HG03439 (cell line): Measurements from ENCODE around the gene MAPK1.
"Not testable (repeated sequence)": the region's sequence is repeated elsewhere in the genome, so short reads cannot be mapped to it uniquely, and the experiment has no call there.

Experiments
- ATAC-seq: cut with Tn5 transposase; IDR thresholded peaks from one replicate; pipeline ENCODE4 v1.9.1; 2021; ENCODE audit warnings: mild to moderate bottlenecking, moderate library complexity; ENCODE audit not compliant: unreplicated experiment

The MAPK1 gene

GRCh38 chr22:21867528-21868266 is at the start of gene MAPK1:
TSS of gene MAPK1 (minus strand) at chr22:21867645. CDS start at chr22:21867440, 205 bp downstream.
- ATAC-seq: peak; percentile 87

DNA sequence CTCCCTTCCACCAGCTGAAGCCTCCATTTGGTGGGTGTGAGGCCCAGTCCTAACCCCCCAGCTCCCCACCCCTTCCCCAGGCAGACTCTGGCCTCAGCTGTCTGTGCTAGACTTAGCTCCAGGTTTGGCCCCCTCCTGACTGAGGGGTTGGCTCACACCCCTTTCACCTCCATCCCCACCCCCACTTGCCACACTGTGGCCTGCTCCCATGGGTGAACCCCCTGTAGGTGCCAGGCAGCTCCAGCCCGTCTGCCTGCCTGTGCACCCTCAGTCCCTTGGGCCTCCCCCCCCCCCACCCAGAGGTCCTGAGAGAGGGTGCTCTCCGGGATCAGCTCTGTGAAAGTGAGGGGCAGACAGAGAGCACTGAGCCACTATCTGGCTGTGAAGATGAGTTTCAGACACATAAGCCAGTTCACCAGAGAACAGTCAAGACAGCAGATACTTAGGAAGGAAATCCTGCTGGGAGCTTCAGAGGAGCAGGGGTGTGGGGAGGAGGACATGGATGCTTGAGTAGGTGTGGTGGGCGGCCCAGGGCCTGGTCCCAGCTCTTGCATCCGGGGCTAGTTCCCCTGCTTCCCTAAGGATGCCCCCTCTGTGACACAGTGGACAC is 49.0 kb upstream of the MAPK1 start:
- ATAC-seq: no peak

DNA sequence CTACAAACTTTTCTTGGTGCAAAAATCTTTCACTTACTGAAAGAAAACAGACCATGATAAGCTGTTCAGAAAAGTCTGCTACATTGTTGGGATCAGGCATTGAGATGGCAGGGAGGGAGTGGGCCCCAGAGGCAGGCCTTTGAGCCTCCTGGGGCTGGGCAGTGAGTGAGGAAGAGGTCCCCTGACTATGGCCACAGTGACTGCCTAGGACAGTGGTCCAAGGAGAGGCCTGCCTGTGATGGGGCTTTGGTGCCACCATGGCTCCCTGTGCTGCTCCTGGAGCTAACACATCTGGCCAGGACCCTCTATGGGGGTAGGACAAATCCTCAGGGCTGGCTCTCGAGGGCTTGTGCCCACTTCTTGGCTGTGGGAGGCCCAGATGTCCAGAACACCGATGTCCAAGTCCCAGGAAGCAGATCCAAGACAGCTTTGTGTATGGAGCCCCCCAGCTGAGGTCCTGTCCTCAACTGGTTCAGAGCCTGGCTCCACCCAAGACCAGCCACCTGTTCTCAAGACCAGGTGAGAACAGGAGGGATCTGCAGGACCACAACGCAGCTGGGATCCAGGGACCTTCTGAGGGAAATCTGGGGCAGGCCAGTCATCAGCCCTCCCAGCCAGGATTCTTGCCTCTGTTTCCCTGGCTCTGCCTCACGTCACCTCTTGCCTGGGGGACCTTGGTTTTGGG is 48.3 kb upstream of the MAPK1 start:
- ATAC-seq: no peak

- ATAC-seq: not testable (repeated sequence)
Measured at GRCh38 chr22:21914033-21914642, 46.7 kb upstream of the MAPK1 start.

DNA sequence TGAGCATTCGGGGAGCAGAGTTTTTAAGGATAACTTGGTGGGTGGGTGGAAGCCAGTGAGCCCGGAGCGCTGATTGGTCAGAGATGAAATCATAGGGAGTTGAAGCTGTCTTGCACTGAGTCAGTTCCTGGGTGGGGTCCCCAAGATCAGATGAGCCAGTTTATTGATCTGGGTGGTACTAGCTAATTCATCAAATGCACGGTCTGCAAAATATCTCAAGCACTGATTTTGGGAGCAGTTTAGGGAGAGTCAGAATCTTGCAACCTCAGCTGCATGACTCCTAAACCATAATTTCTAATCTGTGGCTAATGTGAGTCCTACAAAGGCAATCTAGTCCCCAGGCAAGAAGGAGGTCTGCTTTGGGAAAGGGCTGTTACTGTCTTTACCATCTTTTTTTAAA is 42.9 kb upstream of the MAPK1 start:
- ATAC-seq: not testable (repeated sequence)

DNA sequence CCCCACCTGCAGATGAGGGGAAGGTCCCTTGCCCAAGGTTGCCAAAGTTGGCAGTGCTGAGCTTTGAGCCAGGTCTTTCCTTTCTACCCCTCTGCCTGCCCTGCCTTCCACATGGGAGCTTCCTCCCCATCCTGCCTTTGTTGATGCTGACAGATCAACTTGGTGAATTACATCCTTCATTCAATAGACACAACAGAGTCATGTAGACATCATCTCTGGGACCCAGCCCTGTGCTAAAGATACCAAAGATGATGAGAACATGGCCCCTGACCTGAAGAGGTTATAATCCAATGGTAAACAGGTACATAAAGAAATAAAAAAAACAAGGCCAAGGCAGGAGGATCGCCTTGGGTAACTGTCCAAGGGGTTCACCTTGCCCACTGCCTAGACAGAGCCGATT is 42.4 kb upstream of the MAPK1 start:
- no peak for ATAC-seq

DNA sequence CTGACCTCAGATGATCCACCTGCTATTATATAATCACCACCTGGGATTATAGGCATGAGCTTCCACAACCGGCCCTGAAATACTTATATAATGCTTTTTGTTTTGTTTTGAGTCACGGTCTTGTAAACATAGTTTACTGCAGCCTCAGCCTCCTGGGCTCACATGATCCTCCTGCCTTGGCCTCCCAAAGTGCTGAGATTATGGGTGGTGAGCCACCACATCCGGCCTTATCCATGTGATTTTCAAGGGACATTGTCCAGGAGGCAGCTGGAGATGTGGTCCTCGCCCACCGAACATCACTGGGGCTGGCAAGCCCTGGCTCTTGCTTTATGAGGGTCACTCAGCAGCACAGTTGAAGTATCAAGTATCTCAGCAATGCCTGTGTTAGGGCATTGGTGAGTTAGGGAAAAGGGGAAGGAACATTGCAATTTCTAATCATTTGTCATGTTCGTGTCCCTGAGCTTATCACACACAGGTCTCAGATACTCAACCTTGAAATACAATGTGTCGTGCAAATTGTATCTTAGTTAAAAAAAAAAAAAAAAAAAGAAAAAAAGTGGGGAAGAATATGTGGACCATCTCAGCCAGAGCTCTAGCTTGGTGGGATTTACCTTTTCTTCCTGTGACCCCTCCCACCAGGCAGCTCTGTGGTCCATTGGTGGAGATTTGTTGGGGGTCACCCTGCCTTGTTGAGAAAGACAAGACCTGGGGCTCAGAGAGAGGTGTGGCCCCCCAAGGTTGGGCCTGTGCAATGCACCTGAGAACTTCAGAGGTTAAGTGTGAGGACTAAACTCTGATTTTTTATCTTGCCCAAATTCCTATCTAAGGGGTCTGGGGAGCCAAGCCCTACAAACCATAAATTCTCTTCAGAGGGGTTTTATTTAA is 40.4 kb upstream of the MAPK1 start:
- no peak for ATAC-seq

GRCh38 chr22:21905234-21905633 is 37.8 kb upstream of the MAPK1 start:
- not testable (repeated sequence) for ATAC-seq

- ATAC-seq: no peak
Measured at GRCh38 chr22:21904250-21904789, 36.9 kb upstream of the MAPK1 start.

DNA sequence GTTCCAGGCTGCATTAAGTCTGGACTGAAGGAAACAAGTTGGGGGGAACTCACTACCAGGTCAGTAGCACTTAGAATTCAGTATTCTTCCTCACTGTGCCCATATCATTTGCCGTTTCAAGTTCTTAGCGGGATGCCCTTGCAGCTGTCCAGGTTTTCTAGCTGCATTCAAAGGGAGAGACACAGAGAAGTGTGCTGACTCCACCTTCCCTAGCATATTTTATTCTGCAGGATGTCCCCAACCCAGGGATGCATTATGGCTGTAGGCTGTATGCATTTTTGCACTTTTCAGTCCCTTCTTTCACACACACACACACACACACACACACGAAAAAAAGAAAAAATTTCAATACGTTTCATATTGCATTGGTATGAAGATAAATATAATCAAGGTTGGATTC is 35.8 kb upstream of the MAPK1 start:
- ATAC-seq: no peak

DNA sequence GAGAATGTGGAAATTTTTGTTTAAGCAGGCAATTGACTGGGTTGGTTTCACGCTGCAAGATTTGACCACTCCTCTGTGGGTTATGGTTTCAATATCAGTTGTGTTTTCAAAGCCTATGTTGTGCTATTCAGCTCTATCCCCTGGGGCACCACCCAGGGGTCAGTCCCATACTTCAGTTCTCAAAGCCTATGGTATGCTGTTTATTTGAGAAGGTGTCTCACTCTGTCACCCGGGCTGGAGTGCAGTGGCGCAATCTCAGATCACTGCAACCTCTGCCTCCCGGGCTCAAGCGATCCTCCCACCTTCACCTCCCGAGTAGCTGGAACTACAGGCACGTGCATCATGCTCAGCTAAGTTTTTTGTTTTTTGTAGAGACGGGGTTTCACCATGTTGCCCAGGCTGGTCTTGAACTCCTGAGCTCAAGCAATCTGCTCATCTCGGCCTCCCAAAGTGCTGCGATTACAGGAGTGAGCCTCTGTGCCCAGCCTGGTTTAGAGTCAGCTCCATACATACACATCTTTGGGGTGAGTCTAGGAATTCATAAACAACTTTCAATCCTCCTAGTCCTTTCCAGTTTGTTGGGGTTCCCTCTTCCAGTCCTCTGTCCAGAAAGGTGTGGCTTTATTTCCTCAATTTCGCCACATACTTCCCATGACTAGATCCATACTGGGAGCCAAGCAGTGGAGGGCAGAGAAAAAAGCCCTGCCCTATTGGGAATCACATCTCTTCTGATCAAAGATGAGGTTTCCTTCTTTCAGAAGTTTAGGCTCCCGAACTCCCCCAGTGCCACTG is 35.0 kb upstream of the MAPK1 start:
- ATAC-seq: no peak

- ATAC-seq: no peak
Measured at GRCh38 chr22:21898354-21898896, 31.0 kb upstream of the MAPK1 start.

DNA sequence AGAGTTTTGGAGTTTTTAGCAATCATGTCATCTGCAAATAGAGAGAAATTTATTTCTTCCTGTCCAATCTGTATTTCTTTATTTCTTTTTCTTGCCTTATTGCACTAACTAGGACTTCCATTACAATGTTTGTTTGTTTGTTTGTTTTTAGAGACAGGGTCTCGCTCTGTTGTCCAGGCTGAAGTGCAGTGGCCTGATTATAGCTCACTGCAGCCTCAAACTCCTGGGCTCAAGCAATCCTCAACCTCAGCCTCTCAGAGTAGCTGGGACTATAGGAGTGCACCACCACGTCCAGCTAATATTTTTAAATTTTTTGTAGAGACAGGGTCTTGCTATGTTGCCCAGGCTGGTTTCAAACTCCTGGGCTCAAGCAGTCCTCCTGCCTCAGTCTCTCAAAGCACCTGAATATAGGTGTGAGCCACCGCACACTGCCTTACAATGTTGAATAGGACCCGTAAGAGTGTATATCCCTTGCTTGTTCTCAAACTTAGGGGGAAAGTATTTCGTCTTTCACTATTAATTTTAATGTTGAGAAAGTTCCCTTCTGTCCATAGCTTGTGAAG is 29.6 kb upstream of the MAPK1 start:
- ATAC-seq: no peak

GRCh38 chr22:21896275-21896674 is 28.8 kb upstream of the MAPK1 start:
- ATAC-seq: not testable (repeated sequence)

GRCh38 chr22:21894799-21895198 is 27.4 kb upstream of the MAPK1 start:
- no peak for ATAC-seq

- no peak for ATAC-seq
Measured at GRCh38 chr22:21889251-21889990, 22.0 kb upstream of the MAPK1 start.

- ATAC-seq: no peak
Measured at GRCh38 chr22:21887841-21888240, 20.4 kb upstream of the MAPK1 start.

- not testable (repeated sequence) for ATAC-seq
Measured at GRCh38 chr22:21883930-21884329, 16.5 kb upstream of the MAPK1 start.
